Spleen (tissue), 11 donors: ENCODE measurements around the gene AQP4. TPM values are rescaled to one million over a fixed set of nuclear protein-coding genes. Genes with fewer than 3 reads are reported as not detected.

Source experiments
- DNase-seq: peaks from one replicate; pipeline ENCODE4 v3.0.0-alpha.2; 2020
- H3K27ac ChIP-seq, 8 donors: fragments of 200-600 bp; sonication (generic) in 7 of 8; 1 replicate in 4 of 8; 2 replicates in 4 of 8; pipeline versions ENCODE4 v1.5.0 to v1.8.0; 2016 to 2021; ENCODE audit warnings: inconsistent platforms in 4 of 8, mild to moderate bottlenecking in 4 of 8, moderate library complexity in 1 of 8
- H3K27me3 ChIP-seq, 7 donors: fragments of 200-600 bp; sonication (generic) in 6 of 7; replicated peaks in 1 of 7; 1 replicate in 4 of 7; 2 replicates in 3 of 7; pipeline versions ENCODE4 v1.5.0 to v1.8.0; 2016 to 2021; ENCODE audit warnings: inconsistent platforms in 3 of 7, mild to moderate bottlenecking in 1 of 7
- H3K36me3 ChIP-seq, 6 donors: fragments of 200-600 bp; sonication (generic) in 5 of 6; 1 replicate in 4 of 6; 2 replicates in 2 of 6; pipeline versions ENCODE4 v1.5.0 to v1.8.0; 2016 to 2021; ENCODE audit warnings: inconsistent platforms in 2 of 6
- H3K4me1 ChIP-seq, 6 donors: fragments of 200-600 bp; sonication (generic) in 5 of 6; 1 replicate in 3 of 6; 2 replicates in 3 of 6; pipeline versions ENCODE4 v1.5.0 to v1.8.0; 2016 to 2021; ENCODE audit warnings: inconsistent platforms in 3 of 6
- H3K4me3 ChIP-seq, 8 donors: fragments of 200-600 bp; sonication (generic) in 7 of 8; 1 replicate in 4 of 8; 2 replicates in 4 of 8; pipeline versions ENCODE4 v1.5.0 to v1.8.0; 2016 to 2021; ENCODE audit warnings: inconsistent platforms in 4 of 8, mild to moderate bottlenecking in 4 of 8, moderate library complexity in 2 of 8
- H3K9me3 ChIP-seq, 8 donors: fragments of 200-600 bp; sonication (generic) in 7 of 8; 1 replicate in 4 of 8; 2 replicates in 4 of 8; pipeline versions ENCODE4 v1.5.0 to v1.8.0; 2016 to 2021; ENCODE audit warnings: inconsistent platforms in 4 of 8
- CTCF ChIP-seq, 11 experiments: fragments of 200-600 bp in 7 of 11; fragments of 450-650 bp in 4 of 11; sonication (generic) in 4 of 11; IDR thresholded peaks in 8 of 11; conservative IDR thresholded peaks in 3 of 11; 1 replicate in 7 of 11; 2 replicates in 4 of 11; pipeline versions ENCODE4 v1.4.0 to v1.8.0; 2016 to 2021; ENCODE audit warnings: antibody characterized with exemption in 11 of 11, inconsistent platforms in 4 of 11, mild to moderate bottlenecking in 1 of 11
- POLR2A ChIP-seq, 3 donors: fragments of 450-650 bp; IDR thresholded peaks; one replicate each; pipeline ENCODE4 v1.5.1; 2017; ENCODE audit warnings: antibody characterized with exemption in 3 of 3, mild to moderate bottlenecking in 1 of 3
- POLR2AphosphoS5 ChIP-seq, 3 donors: sonication (generic); formaldehyde crosslinking; IDR thresholded peaks; one replicate each; pipeline ENCODE4 v1.5.1; 2017; ENCODE audit warnings: antibody characterized with exemption in 3 of 3
- WGBS, 5 donors: extraction: QIAGEN DNeasy Blood & Tissue Kit in 3 of 5; methylation state at CpG; one replicate each; pipeline versions ENCODE4 v1.1.5 to v1.1.7; 2013 to 2018; 5-methylcytosine and 5-hydroxymethylcytosine counted together
- intact Hi-C: fragments of 100-400 bp; cut with DNase I; formaldehyde crosslinking; loops from one replicate; pipeline ENCODE4 v1.15.0; 2023; ENCODE audit warnings: low total_unique reads
- polyA plus RNA-seq, 3 donors: library from polyadenylated mRNA; stranded (reverse); fragments of 200-250 nt; gene quantifications; one replicate each; pipeline ENCODE4 v1.2.1, GENCODE V29; 2013
- total RNA-seq, 7 donors: library from RNA; depleted of rRNA in 3 of 7; stranded (reverse); fragments of >200 nt in 3 of 7; fragmentation: NEBNext Ultra II Directional in 4 of 7; extraction: Animal tissue kit (Norgen Biotek cat#: 25700) in 4 of 7; gene quantifications; one replicate each; pipeline versions ENCODE4 v1.1.0 to v1.2.1, GENCODE V29; 2016 to 2021
- donor health status: healthy with polysubstance abuse.
- donor health status: DM: no; HTN: no; CAD: no; lungs with moderate emphysema.
- donor health status: DM: no; HTN: no; CAD: no.
- donor health status: Bipolar disorder and iron deficiency.
- donor health status: healthy.
- donor health status: DM: no; HTN: no; CAD: no.
- donor health status: DM: yes; HTN: yes; CAD: no.

Gene AQP4
- total and polyA plus RNA-seq, 10 donors, result 0.15 to 3.0 (median 0.78) TPM

GRCh38 chr18:26843760-26844159 lies 21.7 kb downstream of the AQP4 start:
- H3K9me3 ChIP-seq, result peaks cover 0 to 21% (median 9%) of the 10 kb centered on the region in 8 donors
- H3K4me1 ChIP-seq, result no peaks in the 10 kb centered on the region
- H3K4me3 ChIP-seq, result no peak overlapping the region
- no peak for DNase-seq
- intact Hi-C loops, result no loop called here
- no peaks in the 10 kb centered on the region for H3K27me3 ChIP-seq
- TF ChIP-seq CTCF (IDR thresholded peaks at IDR 0.05 in 8 of 11, conservative IDR thresholded peaks at IDR 0.05 in 3 of 11), result no peak
- TF ChIP-seq POLR2AphosphoS5 (IDR thresholded peaks at IDR 0.05), result no peak
- TF ChIP-seq POLR2A (IDR thresholded peaks at IDR 0.05), result no peak
- no peaks in the 10 kb centered on the region for H3K36me3 ChIP-seq
- no peak overlapping the region for H3K27ac ChIP-seq
- WGBS, 5 donors, result 73 to 92% (median 90%) methylated on average over 1 of the region's 1 CpG

- 80 to 87% (median 83%) methylated on average over 5 of the region's 5 CpGs for WGBS, 5 donors
- H3K36me3 ChIP-seq, result no peaks in the 10 kb centered on the region
- H3K9me3 ChIP-seq, result peaks cover 0 to 21% (median 9%) of the 10 kb centered on the region in 8 donors
- H3K4me3 ChIP-seq, result no peak overlapping the region
- no peaks in the 10 kb centered on the region for H3K4me1 ChIP-seq
- intact Hi-C loops, result no loop called here
- no peak for DNase-seq
- H3K27me3 ChIP-seq, result no peaks in the 10 kb centered on the region
- H3K27ac ChIP-seq, result no peak overlapping the region
- TF ChIP-seq CTCF (IDR thresholded peaks at IDR 0.05 in 8 of 11, conservative IDR thresholded peaks at IDR 0.05 in 3 of 11) (no peak), POLR2AphosphoS5 (IDR thresholded peaks at IDR 0.05) (no peak), POLR2A (IDR thresholded peaks at IDR 0.05) (no peak)
Measured at GRCh38 chr18:26840965-26841364, 24.5 kb downstream of the AQP4 start.

GRCh38 chr18:26839609-26840008 lies 25.9 kb downstream of the AQP4 start:
- Histone ChIP-seq H3K4me1 (no peaks in the 10 kb centered on the region), H3K4me3 (no peak overlapping the region), H3K27ac (no peak overlapping the region), H3K27me3 (no peaks in the 10 kb centered on the region), H3K36me3 (no peaks in the 10 kb centered on the region), H3K9me3 (peaks cover 0 to 13% (median 8%) of the 10 kb centered on the region in 8 donors)
- DNase-seq, result no peak
- intact Hi-C loops, result no loop called here
- no peak for TF ChIP-seq CTCF (IDR thresholded peaks at IDR 0.05 in 8 of 11, conservative IDR thresholded peaks at IDR 0.05 in 3 of 11)
- no peak for TF ChIP-seq POLR2A (IDR thresholded peaks at IDR 0.05)
- TF ChIP-seq POLR2AphosphoS5 (IDR thresholded peaks at IDR 0.05), result no peak
- 59 to 73% (median 63%) methylated on average over 2 of the region's 2 CpGs for WGBS, 5 donors

DNA sequence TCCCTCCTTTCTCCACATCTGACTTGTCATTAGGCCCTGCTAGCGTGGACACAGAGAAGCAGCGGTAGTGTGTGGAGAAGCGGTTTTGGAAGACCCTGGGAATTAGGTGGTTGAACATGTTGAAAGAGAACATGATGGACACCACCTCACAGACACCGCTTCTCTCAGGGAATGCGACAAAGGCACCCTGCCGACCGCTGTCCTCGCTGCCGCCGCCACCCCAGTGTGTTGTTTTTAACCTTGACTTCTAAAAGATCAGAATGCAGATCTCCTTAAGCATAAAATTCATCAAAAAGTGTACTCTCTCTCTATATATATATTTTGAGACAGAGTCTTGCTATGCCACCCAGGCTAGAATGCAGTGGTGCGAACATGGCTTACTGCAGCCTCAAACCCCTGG lies 33.2 kb downstream of the AQP4 start:
- no peak for DNase-seq
- H3K27ac ChIP-seq, result no peak overlapping the region
- H3K9me3 ChIP-seq, result no peaks in the 10 kb centered on the region
- no peaks in the 10 kb centered on the region for H3K36me3 ChIP-seq
- WGBS, 5 donors, result 92 to 96% (median 95%) methylated on average over 11 of the region's 11 CpGs
- H3K27me3 ChIP-seq, result no peaks in the 10 kb centered on the region
- intact Hi-C loops, result no loop called here
- H3K4me1 ChIP-seq, result no peaks in the 10 kb centered on the region
- no peak overlapping the region for H3K4me3 ChIP-seq
- TF ChIP-seq POLR2AphosphoS5 (IDR thresholded peaks at IDR 0.05) (no peak), POLR2A (IDR thresholded peaks at IDR 0.05) (no peak), CTCF (IDR thresholded peaks at IDR 0.05 in 8 of 11, conservative IDR thresholded peaks at IDR 0.05 in 3 of 11) (no peak)
